Stimulated activated CD4-positive, alpha-beta T cell treated with anti-CD3 and anti-CD28 coated beads, TNF-alpha, amount 100 ng/mL, for 4 hours (primary cell): ENCODE results near the gene TTF2.
A peak's percentile ranks its signal among the peaks of the same experiment; 100 is the strongest.

ENCODE experiments used
- DNase-seq, 3 experiments: peaks; one replicate each; pipeline ENCODE4 v3.0.0-alpha.2; 2020; ENCODE audit warnings: low read depth in 3 of 3

The TTF2 gene

DNA sequence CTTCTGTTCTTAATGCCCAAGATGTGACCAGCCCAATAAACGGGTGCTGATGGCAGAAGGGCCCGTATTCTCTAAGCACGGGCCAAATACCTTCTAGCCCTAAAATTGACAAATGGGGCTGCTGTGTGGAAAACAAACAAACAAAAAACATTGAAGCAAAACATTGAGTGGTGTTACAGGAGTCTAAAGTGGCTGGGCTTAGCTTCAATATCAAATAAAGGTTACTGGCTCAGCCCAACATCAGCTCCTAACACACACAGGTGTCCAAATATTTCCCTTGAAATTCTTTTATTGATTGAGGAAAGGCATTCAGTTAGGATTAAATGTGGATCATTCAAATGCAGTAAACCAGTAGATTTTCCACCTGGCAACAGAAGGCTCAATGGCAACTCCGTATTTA, 13.3 kb upstream of the TTF2 start:
- DNase-seq: no peak

GRCh38 chr1:117047271-117047670, 12.9 kb upstream of the TTF2 start:
- no peak for DNase-seq

GRCh38 chr1:117049857-117050256, 10.3 kb upstream of the TTF2 start:
- no peak for DNase-seq

DNA sequence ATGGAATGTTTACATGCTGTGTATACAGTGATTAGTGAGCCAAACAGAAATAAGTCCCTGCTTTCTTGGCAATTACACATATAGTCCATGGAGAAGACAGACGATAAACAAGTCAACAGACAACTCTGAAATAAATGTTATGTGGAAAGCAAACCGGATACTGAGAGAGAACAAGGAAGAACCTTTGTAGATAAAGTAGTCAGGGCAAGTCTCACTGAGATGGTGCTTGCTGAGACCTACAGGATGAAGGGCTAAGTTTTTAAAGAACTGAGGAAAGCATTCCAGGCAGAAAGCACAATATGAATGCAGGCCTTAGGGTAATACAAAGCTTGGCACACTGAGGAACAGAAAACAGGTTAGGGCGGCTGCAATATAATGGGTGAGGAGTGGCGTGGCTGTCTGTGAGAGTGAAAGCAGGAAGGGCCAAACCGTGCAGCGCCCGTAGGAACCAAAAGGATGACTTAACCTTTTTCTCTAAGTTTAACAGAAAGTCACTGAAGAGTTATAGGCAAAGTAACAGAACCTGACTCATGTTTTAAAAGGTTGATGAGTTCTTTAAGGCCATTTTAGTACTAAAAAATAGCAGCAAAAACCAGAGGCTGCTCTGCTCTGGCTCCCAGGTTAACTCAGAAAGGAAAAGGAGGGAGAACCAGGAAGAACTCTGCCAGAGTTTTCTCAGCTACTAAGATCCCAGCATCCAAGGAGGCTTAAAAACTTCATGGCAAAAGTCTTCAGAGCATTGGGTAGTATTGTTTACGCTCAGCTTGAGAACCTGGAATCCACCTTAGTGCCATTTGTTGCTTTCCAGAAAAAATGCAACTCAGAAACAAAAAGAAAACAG, 8.7 kb upstream of the TTF2 start:
- no peak for DNase-seq

DNA sequence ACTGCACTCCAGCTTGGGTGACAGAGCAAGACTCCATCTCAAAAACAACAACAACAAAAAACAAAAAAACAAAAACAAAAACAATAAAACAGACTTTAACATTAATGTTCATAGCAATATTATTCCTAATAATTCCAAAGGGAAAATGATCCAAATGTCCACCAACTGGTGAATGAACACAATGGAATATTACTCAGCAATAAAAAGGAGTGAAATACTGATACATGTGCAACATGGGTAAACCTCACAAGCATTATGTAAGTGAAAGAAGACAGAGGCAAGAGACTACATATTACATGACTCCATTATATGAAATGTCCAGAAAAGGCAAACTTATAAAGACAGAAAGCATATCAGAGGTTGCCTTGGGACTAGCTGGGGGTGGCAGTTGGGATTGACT, 6.1 kb upstream of the TTF2 start:
- no peak for DNase-seq

- no peak for DNase-seq
These were observed 1.3 kb upstream of the TTF2 start for GRCh38 chr1:117058810-117059209.

DNA sequence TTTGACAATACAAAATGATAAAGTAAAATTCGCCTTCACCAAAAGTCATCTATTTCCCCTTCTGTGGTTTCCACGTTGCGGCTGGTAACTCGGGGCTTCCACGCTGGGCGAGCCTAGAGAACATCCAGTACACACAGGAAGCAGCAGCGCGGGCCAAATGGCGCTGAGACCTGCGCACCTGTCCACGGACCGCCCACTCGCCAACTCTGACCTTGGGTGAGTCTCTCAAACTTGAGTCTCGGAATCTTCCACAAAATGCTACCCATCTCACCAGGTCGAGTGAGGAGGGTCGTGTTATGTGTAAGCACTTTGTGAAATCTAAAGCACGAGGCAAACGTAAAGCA, 820 bp upstream of the TTF2 start:
- DNase-seq: peak in 1 of 3 experiments; percentile 40

DNA sequence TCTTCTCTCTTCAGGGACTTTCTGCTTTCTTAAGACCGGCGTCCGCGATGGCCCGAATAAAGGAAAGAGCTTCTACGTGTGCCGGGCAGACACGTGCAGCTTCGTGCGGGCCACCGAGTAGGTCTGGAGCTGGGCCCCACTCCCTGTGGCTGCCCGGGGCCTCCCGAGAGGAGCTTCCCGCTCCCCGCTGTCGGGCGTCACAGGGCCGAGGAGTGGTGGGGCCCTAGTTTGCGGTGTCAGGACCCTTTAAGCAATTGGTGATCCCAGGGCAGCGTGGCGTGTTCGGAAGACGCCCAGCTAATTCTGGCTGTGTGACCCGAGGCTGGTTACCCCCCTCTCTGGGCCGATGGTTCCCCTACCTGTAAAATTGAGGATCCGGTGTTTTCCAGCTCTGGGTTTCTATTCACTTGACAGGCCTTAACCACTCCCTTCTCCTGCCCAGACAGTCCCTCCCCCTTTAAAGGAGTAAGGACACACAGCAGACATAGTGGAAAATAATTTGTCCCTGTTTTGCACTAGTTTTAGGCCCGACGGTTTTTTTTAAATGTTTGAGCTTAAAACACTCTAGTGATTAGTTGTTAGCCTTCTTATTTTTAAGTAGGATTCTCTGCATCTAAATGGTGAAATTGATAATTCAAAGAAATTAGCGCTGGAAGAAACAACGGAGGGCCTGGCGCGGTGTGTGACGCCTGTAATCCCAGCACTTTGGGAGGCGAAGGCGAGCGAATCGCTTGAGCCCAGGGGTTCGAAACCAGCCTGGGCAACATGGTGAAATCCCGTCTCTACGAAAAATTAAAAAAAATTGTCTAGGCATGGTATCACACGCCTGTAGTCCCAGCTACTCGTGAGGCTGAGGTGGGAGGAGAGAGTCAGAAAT, 553 bp downstream of the TTF2 start:
- no peak for DNase-seq

DNA sequence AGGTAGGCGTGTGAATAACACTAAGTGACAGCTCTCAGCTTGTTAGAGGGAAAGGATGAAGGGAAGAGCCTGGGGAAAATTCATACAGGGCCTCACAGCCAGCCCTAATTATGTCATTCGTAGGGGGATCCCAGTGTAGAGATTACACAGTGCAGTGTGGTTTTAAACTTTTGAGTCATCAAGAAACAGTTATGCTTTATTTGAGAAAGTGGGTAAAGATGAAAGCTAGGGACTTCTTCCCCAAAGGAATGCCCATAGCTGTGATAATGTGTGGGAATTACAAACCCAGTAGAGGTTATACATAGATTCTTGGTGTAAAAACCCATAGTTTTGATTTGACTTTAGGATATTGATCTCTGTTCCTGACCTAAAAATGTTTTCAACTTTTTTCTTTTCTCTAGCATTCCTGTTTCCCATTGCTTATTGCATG, 1.9 kb downstream of the TTF2 start:
- no peak for DNase-seq

GRCh38 chr1:117066367-117066766, 6.2 kb downstream of the TTF2 start:
- DNase-seq: no peak

- no peak for DNase-seq
These were observed 7.6 kb downstream of the TTF2 start for GRCh38 chr1:117067533-117068370.

GRCh38 chr1:117068580-117068979, 8.5 kb downstream of the TTF2 start:
- DNase-seq: no peak

DNA sequence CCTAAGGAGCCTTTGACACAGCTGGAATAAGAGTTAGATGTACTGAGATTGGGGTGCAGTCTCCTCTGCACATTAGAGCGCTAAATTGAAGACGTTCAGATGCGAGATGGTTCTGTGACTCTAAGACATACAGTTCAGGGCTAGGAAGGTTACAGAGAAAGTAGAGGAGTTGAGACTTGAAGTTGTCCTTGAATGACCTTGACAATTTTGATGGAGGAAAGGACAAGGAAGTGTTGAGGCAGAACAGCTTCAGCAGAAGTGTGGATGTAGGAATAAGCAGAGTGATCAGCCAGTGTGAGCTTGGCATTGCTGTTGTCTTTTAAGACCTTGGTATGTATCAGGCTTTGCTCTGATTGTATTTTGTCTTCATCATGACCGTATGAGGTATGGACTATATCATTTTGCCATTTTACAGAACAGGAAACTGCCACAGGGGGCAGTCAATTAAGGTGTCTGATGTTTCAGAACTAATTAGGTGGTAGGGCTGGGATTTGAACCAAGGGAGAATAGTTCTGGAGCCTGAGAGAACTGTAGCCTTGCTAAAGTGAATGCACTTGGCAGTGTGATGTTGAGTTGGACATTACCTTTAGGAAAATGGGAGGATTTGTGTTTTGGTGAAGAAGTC, 9.2 kb downstream of the TTF2 start:
- no peak for DNase-seq

GRCh38 chr1:117070124-117070523, 10.0 kb downstream of the TTF2 start:
- no peak for DNase-seq

DNA sequence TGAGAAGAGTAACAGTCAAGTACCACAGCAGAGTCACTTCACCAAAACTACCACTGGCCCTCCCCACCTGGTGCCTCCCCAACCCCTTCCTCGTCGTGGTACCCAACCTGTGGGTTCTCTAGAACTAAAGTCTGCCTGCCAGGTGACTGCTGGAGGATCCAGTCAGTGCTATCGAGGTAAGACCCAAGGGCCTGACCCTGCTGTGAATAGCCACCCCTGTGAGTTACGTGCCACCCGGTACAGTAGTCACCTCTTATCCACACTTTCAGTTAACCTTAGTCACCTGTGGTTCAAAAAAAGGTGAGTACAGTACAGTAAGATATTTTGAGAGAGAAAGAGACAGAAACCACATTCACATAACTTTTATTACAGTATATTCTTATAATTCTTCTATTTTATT, 16.5 kb downstream of the TTF2 start:
- no peak for DNase-seq

- DNase-seq: no peak
These were observed 17.1 kb downstream of the TTF2 start for GRCh38 chr1:117077267-117077666.

DNA sequence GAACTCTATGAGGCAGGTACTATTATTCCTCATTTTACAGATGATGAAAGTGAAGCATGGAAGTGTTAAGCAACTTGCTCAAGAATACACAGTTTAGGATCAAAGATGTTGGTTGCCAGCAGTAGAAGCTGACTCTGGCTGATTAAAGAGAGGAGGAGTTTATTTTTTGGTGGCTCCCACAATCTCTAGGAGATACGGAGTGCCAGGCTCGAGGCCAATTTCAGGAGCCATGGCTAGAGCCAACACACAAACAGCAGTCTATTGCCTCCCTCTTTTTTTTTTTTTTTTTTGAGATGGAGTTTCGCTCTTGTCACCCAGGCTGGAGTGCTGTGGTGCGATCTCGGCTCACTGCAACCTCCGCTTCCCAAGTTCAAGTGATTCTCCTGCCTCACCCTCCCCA, 19.6 kb downstream of the TTF2 start:
- no peak for DNase-seq

GRCh38 chr1:117084231-117084630, 24.1 kb downstream of the TTF2 start:
- no peak for DNase-seq

- DNase-seq: no peak
These were observed 27.6 kb downstream of the TTF2 start for GRCh38 chr1:117087686-117088085.

- DNase-seq: no peak
These were observed 29.9 kb downstream of the TTF2 start for GRCh38 chr1:117089996-117090395.

DNA sequence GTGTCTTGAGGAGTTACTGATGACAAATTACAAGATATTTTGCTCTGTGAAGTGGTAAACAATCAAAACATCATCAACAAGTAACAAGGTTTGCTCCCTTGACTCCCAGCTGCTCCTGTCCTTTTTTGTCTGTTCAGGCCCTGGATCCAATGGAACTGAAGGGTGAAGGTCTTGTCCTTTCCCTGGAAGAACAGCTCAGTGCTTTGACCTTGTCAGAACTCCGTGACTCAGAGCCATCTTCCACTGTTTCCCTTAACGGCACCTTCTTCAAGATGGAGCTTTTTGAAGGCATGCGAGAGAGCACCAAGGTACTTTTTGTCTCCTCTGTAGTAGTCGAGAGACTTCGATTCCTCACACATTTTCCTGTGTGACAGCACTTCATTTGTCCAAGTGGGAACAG, 32.5 kb downstream of the TTF2 start:
- DNase-seq: no peak

- no peak for DNase-seq
These were observed 33.0 kb downstream of the TTF2 start for GRCh38 chr1:117093091-117093534.
